Adipocyte (in vitro differentiated cells): ENCODE data around the gene PPP1R14C.

Source experiments
- DNase-seq: peaks from one replicate; pipeline ENCODE4 v3.0.0-alpha.2; 2015; ENCODE audit warnings: low read depth
- H3K27me3 ChIP-seq: replicated peaks from 2 replicates; pipeline ENCODE4 v1.7.0; 2013; ENCODE audit warnings: mild to moderate bottlenecking, low read length, moderate library complexity; ENCODE audit not compliant: control insufficient read depth, insufficient read depth
- H3K36me3 ChIP-seq: 2 replicates; pipeline ENCODE4 v1.7.0; 2013; ENCODE audit warnings: low read length, mild to moderate bottlenecking, moderate library complexity; ENCODE audit not compliant: control insufficient read depth, insufficient read depth, severe bottlenecking
- H3K4me1 ChIP-seq: 2 replicates; pipeline ENCODE4 v1.7.0; 2013; ENCODE audit warnings: mild to moderate bottlenecking, low read length, moderate library complexity; ENCODE audit not compliant: control insufficient read depth, insufficient read depth
- H3K4me3 ChIP-seq: 2 replicates; pipeline ENCODE4 v1.7.0; 2013; ENCODE audit warnings: mild to moderate bottlenecking, low read length, moderate library complexity
- H3K9ac ChIP-seq: 2 replicates; pipeline ENCODE4 v1.7.0; 2013; ENCODE audit warnings: mild to moderate bottlenecking, low read length, moderate library complexity
- H3K9me3 ChIP-seq: 2 replicates; pipeline ENCODE4 v1.7.0; 2013; ENCODE audit warnings: mild to moderate bottlenecking, low read length, moderate library complexity; ENCODE audit not compliant: control insufficient read depth

Gene PPP1R14C

DNA sequence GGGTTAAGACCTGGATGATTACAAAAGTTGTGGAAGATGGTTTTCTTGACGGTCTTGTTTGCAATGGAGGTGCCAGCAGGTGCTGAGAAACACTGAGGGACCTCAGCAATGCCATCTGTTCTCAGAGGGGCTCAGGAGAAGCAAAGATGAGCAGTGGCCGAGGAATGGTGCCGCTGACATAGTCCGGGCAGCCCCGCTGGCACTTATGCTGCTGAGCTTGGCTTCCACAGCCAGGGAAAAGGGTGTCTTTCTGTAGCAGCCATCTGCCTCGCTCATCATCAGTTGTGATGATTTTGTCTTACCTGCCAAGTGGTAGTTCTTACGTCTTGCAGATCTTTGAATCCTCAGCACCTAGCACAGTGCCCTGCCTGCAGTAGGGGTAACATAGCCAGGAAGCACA, 55.7 kb downstream of the PPP1R14C start:
- Histone ChIP-seq H3K4me1 (peaks cover 19% of the 10 kb centered on the region), H3K36me3 (no peaks in the 10 kb centered on the region), H3K9ac (no peak overlapping the region), H3K9me3 (no peaks in the 10 kb centered on the region), H3K27me3 (peaks cover 4% of the 10 kb centered on the region), H3K4me3 (no peak overlapping the region)
- no peak for DNase-seq

DNA sequence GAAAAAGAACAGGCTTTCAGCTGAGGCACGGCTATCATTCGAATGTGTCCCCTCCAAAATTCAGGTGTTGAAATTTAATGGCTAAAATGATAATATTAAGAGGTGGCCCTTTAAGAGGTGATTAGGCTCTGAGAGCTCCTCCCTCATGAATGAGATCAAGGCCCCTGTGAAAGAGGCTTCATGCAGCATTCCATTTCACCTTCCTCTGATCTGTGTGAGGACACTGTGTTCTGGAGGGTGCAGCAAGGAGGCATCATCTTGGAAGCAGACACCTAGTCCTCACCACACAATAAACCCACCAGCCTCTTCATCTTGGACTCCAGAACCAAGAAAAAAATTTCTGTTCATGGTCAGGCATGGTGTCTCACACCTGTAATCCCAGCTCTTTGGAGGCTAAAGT, 56.4 kb downstream of the PPP1R14C start:
- Histone ChIP-seq H3K9me3 (no peaks in the 10 kb centered on the region), H3K4me1 (peaks cover 19% of the 10 kb centered on the region), H3K4me3 (no peak overlapping the region), H3K36me3 (no peaks in the 10 kb centered on the region), H3K27me3 (peaks cover 4% of the 10 kb centered on the region), H3K9ac (no peak overlapping the region)
- DNase-seq, result no peak

DNA sequence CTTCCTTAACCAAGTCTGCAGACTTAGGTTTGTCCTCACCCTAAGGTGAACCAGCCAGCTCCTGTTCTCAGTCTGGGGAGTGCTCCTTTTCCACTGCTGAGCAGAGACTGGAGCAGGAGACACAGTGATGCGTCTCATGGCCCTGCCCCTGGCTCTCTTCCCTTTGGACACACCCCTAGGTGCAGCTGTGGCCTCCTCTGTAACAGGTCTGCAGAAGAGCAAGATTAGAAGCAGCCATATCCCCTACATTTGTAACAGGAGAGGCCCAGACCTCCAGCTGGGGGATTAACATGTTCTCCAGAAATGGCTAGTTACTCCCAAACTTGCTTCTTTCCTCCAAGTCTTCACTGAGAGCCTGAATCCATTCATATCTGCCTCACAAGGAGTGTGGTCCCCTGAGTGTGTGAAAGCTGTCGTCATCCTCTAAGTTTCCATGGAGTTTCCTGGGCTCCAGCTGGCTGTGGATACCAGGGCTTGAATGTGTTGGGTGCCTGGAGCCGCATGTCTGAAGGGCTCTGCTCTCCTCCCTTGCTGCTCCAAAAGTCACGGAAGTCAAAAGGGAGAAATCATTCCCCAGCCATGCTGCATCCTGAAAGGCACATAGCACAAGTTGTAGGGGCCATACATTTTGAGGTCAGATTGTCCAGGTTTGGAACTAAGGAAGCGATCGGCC, 57.7 kb downstream of the PPP1R14C start:
- no peak for DNase-seq
- H3K4me1 ChIP-seq, result peaks cover 14% of the 10 kb centered on the region
- H3K4me3 ChIP-seq, result no peak overlapping the region
- H3K27me3 ChIP-seq, result peaks cover 4% of the 10 kb centered on the region
- no peaks in the 10 kb centered on the region for H3K36me3 ChIP-seq
- H3K9me3 ChIP-seq, result no peaks in the 10 kb centered on the region
- no peak overlapping the region for H3K9ac ChIP-seq

- Histone ChIP-seq H3K27me3 (peaks cover 4% of the 10 kb centered on the region), H3K4me1 (peaks cover 7% of the 10 kb centered on the region), H3K9ac (no peak overlapping the region), H3K36me3 (no peaks in the 10 kb centered on the region), H3K4me3 (no peak overlapping the region), H3K9me3 (no peaks in the 10 kb centered on the region)
- no peak for DNase-seq
These were observed 58.4 kb downstream of the PPP1R14C start for GRCh38 chr6:150201285-150201684.

GRCh38 chr6:150201772-150202329, 59.0 kb downstream of the PPP1R14C start:
- H3K9me3 ChIP-seq, result no peaks in the 10 kb centered on the region
- no peak overlapping the region for H3K9ac ChIP-seq
- no peak overlapping the region for H3K4me3 ChIP-seq
- H3K4me1 ChIP-seq, result peaks cover 7% of the 10 kb centered on the region
- no peaks in the 10 kb centered on the region for H3K36me3 ChIP-seq
- H3K27me3 ChIP-seq, result peaks cover 4% of the 10 kb centered on the region
- no peak for DNase-seq

DNA sequence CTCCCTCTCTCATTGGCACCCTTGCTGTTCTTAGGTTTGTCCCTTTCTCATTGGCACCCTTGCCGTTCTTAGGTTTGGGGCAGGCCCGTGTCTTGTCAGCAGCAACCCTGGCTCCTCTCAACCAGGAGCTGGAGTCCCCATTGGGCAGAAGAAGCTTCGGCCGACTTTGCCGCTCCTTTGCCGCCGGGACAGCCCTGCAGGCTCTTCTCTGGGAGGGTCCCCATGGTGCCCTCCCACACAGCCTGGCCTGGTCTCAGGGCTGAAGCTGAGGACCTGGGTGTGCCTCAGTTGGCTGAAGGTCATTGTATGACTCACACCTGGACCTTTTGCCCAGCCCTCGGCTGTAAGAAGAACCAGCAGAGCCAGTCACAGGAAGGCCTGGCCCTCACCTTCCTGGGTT, 59.6 kb downstream of the PPP1R14C start:
- H3K9me3 ChIP-seq, result no peaks in the 10 kb centered on the region
- H3K36me3 ChIP-seq, result no peaks in the 10 kb centered on the region
- no peak overlapping the region for H3K4me3 ChIP-seq
- DNase-seq, result no peak
- H3K4me1 ChIP-seq, result peaks cover 7% of the 10 kb centered on the region
- H3K27me3 ChIP-seq, result peaks cover 4% of the 10 kb centered on the region
- H3K9ac ChIP-seq, result no peak overlapping the region

GRCh38 chr6:150202934-150203333, 60.1 kb downstream of the PPP1R14C start:
- no peaks in the 10 kb centered on the region for H3K36me3 ChIP-seq
- H3K4me1 ChIP-seq, result peaks cover 9% of the 10 kb centered on the region
- H3K27me3 ChIP-seq, result peaks cover 4% of the 10 kb centered on the region
- DNase-seq, result no peak
- no peak overlapping the region for H3K9ac ChIP-seq
- no peaks in the 10 kb centered on the region for H3K9me3 ChIP-seq
- no peak overlapping the region for H3K4me3 ChIP-seq

DNA sequence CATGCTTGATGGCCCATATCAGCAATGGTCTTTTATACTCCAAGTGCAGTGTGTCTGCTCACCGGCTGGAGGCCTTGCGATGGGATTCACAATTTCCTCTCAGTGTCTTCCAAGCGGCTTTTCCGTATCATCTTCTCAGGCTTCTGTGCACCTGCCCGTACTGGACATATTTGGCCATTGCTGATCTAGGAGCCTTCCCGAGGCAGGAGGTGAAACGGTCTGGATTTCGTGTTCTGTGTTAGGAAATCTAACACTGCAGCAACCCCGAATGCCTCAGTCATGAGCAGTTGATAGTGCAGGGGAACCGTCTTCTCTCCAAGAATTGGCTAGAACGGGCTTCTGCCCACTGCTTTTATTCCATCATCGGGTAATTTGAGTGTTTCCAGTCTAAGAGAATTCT, 60.5 kb downstream of the PPP1R14C start:
- Histone ChIP-seq H3K36me3 (no peaks in the 10 kb centered on the region), H3K27me3 (peaks cover 4% of the 10 kb centered on the region), H3K9me3 (no peaks in the 10 kb centered on the region), H3K9ac (no peak overlapping the region), H3K4me3 (no peak overlapping the region), H3K4me1 (peaks cover 11% of the 10 kb centered on the region)
- no peak for DNase-seq

DNA sequence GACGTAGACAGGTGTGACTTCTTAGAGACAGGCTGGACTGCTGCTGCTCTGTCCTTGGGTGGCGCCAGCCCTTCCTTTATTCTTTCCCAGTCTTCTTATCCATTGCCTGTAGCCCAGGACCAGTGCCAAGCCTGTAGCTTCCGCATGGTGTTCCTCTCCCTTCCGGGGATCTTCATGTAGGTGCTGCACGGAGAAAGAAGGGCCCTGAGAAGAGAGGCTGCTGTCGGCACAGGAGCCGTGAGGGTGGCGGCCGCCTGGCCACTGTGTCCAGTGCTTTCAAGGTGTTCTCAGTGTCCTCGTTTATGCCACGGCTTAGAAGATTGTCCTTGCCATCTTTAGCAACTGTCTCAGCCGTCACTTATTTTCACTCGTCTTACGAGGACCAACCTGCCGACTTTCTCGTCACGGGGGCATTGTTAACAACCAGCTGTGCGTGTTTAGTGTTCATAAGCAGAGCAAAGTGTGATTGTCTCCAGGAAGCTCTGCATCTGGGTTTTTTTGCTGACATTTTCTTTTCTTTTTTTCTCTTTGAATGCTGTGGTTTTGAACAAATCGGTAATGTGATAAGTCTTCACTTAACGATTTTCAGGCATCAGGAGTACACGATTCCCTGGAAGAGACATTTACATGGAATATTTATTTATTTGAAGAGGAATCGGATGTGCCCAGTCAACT, 61.2 kb downstream of the PPP1R14C start:
- Histone ChIP-seq H3K36me3 (no peaks in the 10 kb centered on the region), H3K9me3 (no peaks in the 10 kb centered on the region), H3K4me1 (peaks cover 11% of the 10 kb centered on the region), H3K27me3 (no peaks in the 10 kb centered on the region), H3K4me3 (no peak overlapping the region), H3K9ac (no peak overlapping the region)
- no peak for DNase-seq

GRCh38 chr6:150204705-150205472, 62.0 kb downstream of the PPP1R14C start:
- no peaks in the 10 kb centered on the region for H3K27me3 ChIP-seq
- no peaks in the 10 kb centered on the region for H3K9me3 ChIP-seq
- H3K4me1 ChIP-seq, result peaks cover 11% of the 10 kb centered on the region
- H3K4me3 ChIP-seq, result no peak overlapping the region
- DNase-seq, result no peak
- no peaks in the 10 kb centered on the region for H3K36me3 ChIP-seq
- H3K9ac ChIP-seq, result no peak overlapping the region

- Histone ChIP-seq H3K4me1 (peaks cover 9% of the 10 kb centered on the region), H3K9me3 (no peaks in the 10 kb centered on the region), H3K36me3 (no peaks in the 10 kb centered on the region), H3K9ac (no peak overlapping the region), H3K4me3 (no peak overlapping the region), H3K27me3 (no peaks in the 10 kb centered on the region)
- peak; percentile 48 for DNase-seq
These were observed 65.2 kb downstream of the PPP1R14C start for GRCh38 chr6:150207931-150208570.
